SJSA1 (cell line): Measurements from ENCODE around the gene TSPAN14. TPM values are rescaled to one million over a fixed set of nuclear protein-coding genes. Genes with fewer than 3 reads are reported as not detected.
A peak's percentile ranks its signal among the peaks of the same experiment; 100 is the strongest.

Experiments used
- DNase-seq, 2 experiments: peaks; one replicate each; pipeline ENCODE4 v3.0.0-alpha.2; 2015 to 2020; ENCODE audit warnings: low spot score in 2 of 2, low read depth in 1 of 2
- H3K27ac ChIP-seq: fragments of 250-450 bp; sonication (Bioruptor Pico); 2 replicates; pipeline ENCODE4 v1.5.1; 2020; ENCODE audit warnings: mild to moderate bottlenecking, moderate library complexity
- H3K27me3 ChIP-seq: fragments of 250-450 bp; sonication (Bioruptor Pico); replicated peaks from 2 replicates; pipeline ENCODE4 v1.5.1; 2020; ENCODE audit warnings: mild to moderate bottlenecking, moderate library complexity
- H3K36me3 ChIP-seq: fragments of 250-450 bp; sonication (Bioruptor Pico); 2 replicates; pipeline ENCODE4 v1.5.1; 2020; ENCODE audit warnings: mild to moderate bottlenecking
- H3K4me1 ChIP-seq: fragments of 250-450 bp; sonication (Bioruptor Pico); replicated peaks from 2 replicates; pipeline ENCODE4 v1.6.1; 2021; ENCODE audit warnings: mild to moderate bottlenecking
- H3K4me3 ChIP-seq: fragments of 250-450 bp; sonication (Bioruptor Pico); 2 replicates; pipeline ENCODE4 v1.5.1; 2020; ENCODE audit warnings: mild to moderate bottlenecking
- H3K9me3 ChIP-seq: fragments of 250-450 bp; sonication (Bioruptor Pico); replicated peaks from 2 replicates; pipeline ENCODE4 v1.5.1; 2020; ENCODE audit warnings: mild to moderate bottlenecking
- total RNA-seq: library from RNA; depleted of rRNA; stranded (reverse); fragments of >200 nt; shearing (Covaris generic); gene quantifications from 2 replicates; pipeline ENCODE4 v1.2.3, GENCODE V29; 2014; rRNA removed

Gene TSPAN14
- 60.8 and 65.8 TPM in 2 replicates for total RNA-seq

GRCh38 chr10:80453842-80454512 lies at the start of gene TSPAN14:
Gene TSPAN14 (plus strand): TSS chr10:80454310. CDS start chr10:80489234, 34,924 bp downstream.
- Histone ChIP-seq H3K9me3 (no peaks in the 10 kb centered on the region), H3K36me3 (peaks cover 27% of the 10 kb centered on the region), H3K4me1 (peaks cover 47% of the 10 kb centered on the region), H3K27me3 (no peaks in the 10 kb centered on the region), H3K4me3 (peak within 1 kb of the TSS; percentile 99), H3K27ac (peak within 1 kb of the TSS; percentile 87)
- peak; percentile 74 to 80 for DNase-seq

- no peak for DNase-seq
- Histone ChIP-seq H3K9me3 (no peaks in the 10 kb centered on the region), H3K36me3 (no peaks in the 10 kb centered on the region), H3K27me3 (no peaks in the 10 kb centered on the region), H3K27ac (no peak overlapping the region), H3K4me3 (no peak overlapping the region), H3K4me1 (peaks cover 21% of the 10 kb centered on the region)
Observed at GRCh38 chr10:80405035-80405434, 49.1 kb upstream of the TSPAN14 start.

- H3K4me1 ChIP-seq, result peaks cover 23% of the 10 kb centered on the region
- no peaks in the 10 kb centered on the region for H3K36me3 ChIP-seq
- H3K9me3 ChIP-seq, result no peaks in the 10 kb centered on the region
- H3K27ac ChIP-seq, result no peak overlapping the region
- H3K4me3 ChIP-seq, result no peak overlapping the region
- no peaks in the 10 kb centered on the region for H3K27me3 ChIP-seq
- DNase-seq, result no peak
Observed at GRCh38 chr10:80405626-80406025, 48.5 kb upstream of the TSPAN14 start.

- no peak overlapping the region for H3K27ac ChIP-seq
- DNase-seq, result no peak
- H3K9me3 ChIP-seq, result no peaks in the 10 kb centered on the region
Observed at GRCh38 chr10:80406204-80406603, 47.9 kb upstream of the TSPAN14 start.

GRCh38 chr10:80407812-80408241 lies 46.3 kb upstream of the TSPAN14 start:
- no peaks in the 10 kb centered on the region for H3K27me3 ChIP-seq
- no peak overlapping the region for H3K27ac ChIP-seq
- DNase-seq, result peak; percentile 61 to 62
- no peaks in the 10 kb centered on the region for H3K36me3 ChIP-seq
- no peaks in the 10 kb centered on the region for H3K9me3 ChIP-seq
- peaks cover 43% of the 10 kb centered on the region for H3K4me1 ChIP-seq
- H3K4me3 ChIP-seq, result peak overlapping the region; percentile 58

More at GRCh38 chr10:80406204-80406603, 47.9 kb upstream of the TSPAN14 start:
- Histone ChIP-seq H3K4me1 (peaks cover 29% of the 10 kb centered on the region), H3K36me3 (no peaks in the 10 kb centered on the region), H3K27me3 (no peaks in the 10 kb centered on the region), H3K4me3 (no peak overlapping the region)

GRCh38 chr10:80408242-80409101 lies 45.6 kb upstream of the TSPAN14 start, which contains the start of gene PRXL2A:
Gene PRXL2A (plus strand): TSS chr10:80408551. CDS start chr10:80420468, 11,917 bp downstream.
- H3K4me1 ChIP-seq, result peaks cover 48% of the 10 kb centered on the region
- H3K27ac ChIP-seq, result no peak within 1 kb of the TSS
- DNase-seq, result peak in 1 of 2 experiments; percentile 75
- H3K4me3 ChIP-seq, result peak within 1 kb of the TSS; percentile 58
- H3K9me3 ChIP-seq, result no peaks in the 10 kb centered on the region
- no peaks in the 10 kb centered on the region for H3K27me3 ChIP-seq
- H3K36me3 ChIP-seq, result no peaks in the 10 kb centered on the region

- DNase-seq, result no peak
- no peak overlapping the region for H3K27ac ChIP-seq
- peaks cover 54% of the 10 kb centered on the region for H3K4me1 ChIP-seq
- no peaks in the 10 kb centered on the region for H3K9me3 ChIP-seq
- no peaks in the 10 kb centered on the region for H3K27me3 ChIP-seq
- H3K36me3 ChIP-seq, result no peaks in the 10 kb centered on the region
- H3K4me3 ChIP-seq, result peak overlapping the region; percentile 58
Observed at GRCh38 chr10:80409121-80409520, 45.0 kb upstream of the TSPAN14 start.

GRCh38 chr10:80410122-80410521 lies 44.0 kb upstream of the TSPAN14 start:
- Histone ChIP-seq H3K4me3 (no peak overlapping the region), H3K9me3 (no peaks in the 10 kb centered on the region), H3K27me3 (no peaks in the 10 kb centered on the region), H3K36me3 (no peaks in the 10 kb centered on the region), H3K4me1 (peaks cover 64% of the 10 kb centered on the region), H3K27ac (no peak overlapping the region)
- DNase-seq, result no peak

GRCh38 chr10:80410578-80411145 lies 43.4 kb upstream of the TSPAN14 start:
- no peak for DNase-seq
- Histone ChIP-seq H3K9me3 (no peaks in the 10 kb centered on the region), H3K27me3 (no peaks in the 10 kb centered on the region), H3K27ac (no peak overlapping the region), H3K4me3 (no peak overlapping the region), H3K36me3 (no peaks in the 10 kb centered on the region), H3K4me1 (peaks cover 69% of the 10 kb centered on the region)

GRCh38 chr10:80411267-80411668 lies 42.8 kb upstream of the TSPAN14 start:
- Histone ChIP-seq H3K27me3 (no peaks in the 10 kb centered on the region), H3K9me3 (no peaks in the 10 kb centered on the region), H3K4me1 (peaks cover 75% of the 10 kb centered on the region), H3K27ac (no peak overlapping the region), H3K4me3 (no peak overlapping the region), H3K36me3 (no peaks in the 10 kb centered on the region)
- peak in 1 of 2 experiments; percentile 57 for DNase-seq

- H3K4me1 ChIP-seq, result peaks cover 80% of the 10 kb centered on the region
- H3K9me3 ChIP-seq, result no peaks in the 10 kb centered on the region
- H3K36me3 ChIP-seq, result no peaks in the 10 kb centered on the region
- no peak overlapping the region for H3K27ac ChIP-seq
- H3K4me3 ChIP-seq, result no peak overlapping the region
- no peaks in the 10 kb centered on the region for H3K27me3 ChIP-seq
- DNase-seq, result no peak
Observed at GRCh38 chr10:80411681-80412220, 42.4 kb upstream of the TSPAN14 start.

- Histone ChIP-seq H3K36me3 (no peaks in the 10 kb centered on the region), H3K27ac (no peak overlapping the region), H3K4me1 (peaks cover 77% of the 10 kb centered on the region), H3K27me3 (no peaks in the 10 kb centered on the region), H3K4me3 (no peak overlapping the region), H3K9me3 (no peaks in the 10 kb centered on the region)
- DNase-seq, result no peak
Observed at GRCh38 chr10:80412486-80412885, 41.6 kb upstream of the TSPAN14 start.

GRCh38 chr10:80413271-80413996 lies 40.7 kb upstream of the TSPAN14 start:
- Histone ChIP-seq H3K9me3 (no peaks in the 10 kb centered on the region), H3K27me3 (no peaks in the 10 kb centered on the region), H3K4me3 (peak overlapping the region; percentile 9), H3K27ac (no peak overlapping the region), H3K36me3 (no peaks in the 10 kb centered on the region), H3K4me1 (peaks cover 67% of the 10 kb centered on the region)
- DNase-seq, result peak; percentile 92 to 96
